ENCODE data around the gene TK1. TPM values are rescaled to one million over a fixed set of nuclear protein-coding genes. Genes with fewer than 3 reads are reported as not detected.

TK1 gene
- polyA plus RNA-seq, 4 donors, result 6.9 to 60.6 (median 14.4) TPM

GRCh38 chr17:78224231-78225087 is 37.6 kb upstream of the TK1 start:
- H3K4me3 ChIP-seq (ENCODE audit: low read depth in 1 of 3, low read length in 3 of 3), result no peak overlapping the region
- DNase-seq (no peak), FAIRE-seq (no peak)
- H3K36me3 ChIP-seq (ENCODE audit: control insufficient read depth in 3 of 3, insufficient read depth in 2 of 3, low read depth in 1 of 3, low read length in 3 of 3), result peaks cover 0 to 38% (median 0%) of the 10 kb centered on the region in 3 donors
- peaks cover 0 to 5% (median 0%) of the 10 kb centered on the region in 3 donors for H3K27me3 ChIP-seq (ENCODE audit: control insufficient read depth in 3 of 3, insufficient read depth in 3 of 3, low read length in 3 of 3)
- H3K4me1 ChIP-seq (ENCODE audit: control insufficient read depth in 3 of 3, insufficient read depth in 2 of 3, low read depth in 1 of 3, low read length in 2 of 3), result no peaks in the 10 kb centered on the region
- WGBS, 3 donors, result 89 to 95% (median 94%) methylated on average over 27 of the region's 27 CpGs
- no peak overlapping the region for H3K27ac ChIP-seq (ENCODE audit: low read depth in 1 of 3, low read length in 2 of 3)
- no peaks in the 10 kb centered on the region for H3K9me3 ChIP-seq (ENCODE audit: control insufficient read depth in 2 of 2, insufficient read depth in 1 of 2, low read depth in 1 of 2, low read length in 1 of 2)

GRCh38 chr17:78223765-78224164 is 36.9 kb upstream of the TK1 start:
- H3K9me3 ChIP-seq (ENCODE audit: control insufficient read depth in 2 of 2, insufficient read depth in 1 of 2, low read depth in 1 of 2, low read length in 1 of 2), result no peaks in the 10 kb centered on the region
- FAIRE-seq (no peak), DNase-seq (no peak)
- H3K27ac ChIP-seq (ENCODE audit: low read depth in 1 of 3, low read length in 2 of 3), result no peak overlapping the region
- peaks cover 0 to 40% (median 0%) of the 10 kb centered on the region in 3 donors for H3K36me3 ChIP-seq (ENCODE audit: control insufficient read depth in 3 of 3, insufficient read depth in 2 of 3, low read depth in 1 of 3, low read length in 3 of 3)
- 90 to 93% (median 92%) methylated on average over 3 of the region's 3 CpGs for WGBS, 3 donors
- H3K4me1 ChIP-seq (ENCODE audit: control insufficient read depth in 3 of 3, insufficient read depth in 2 of 3, low read depth in 1 of 3, low read length in 2 of 3), result no peaks in the 10 kb centered on the region
- H3K27me3 ChIP-seq (ENCODE audit: control insufficient read depth in 3 of 3, insufficient read depth in 3 of 3, low read length in 3 of 3), result peaks cover 0 to 5% (median 0%) of the 10 kb centered on the region in 3 donors
- H3K4me3 ChIP-seq (ENCODE audit: low read depth in 1 of 3, low read length in 3 of 3), result no peak overlapping the region

GRCh38 chr17:78223061-78223460 is 36.2 kb upstream of the TK1 start:
- H3K9me3 ChIP-seq (ENCODE audit: control insufficient read depth in 2 of 2, insufficient read depth in 1 of 2, low read depth in 1 of 2, low read length in 1 of 2), result no peaks in the 10 kb centered on the region
- no peak overlapping the region for H3K4me3 ChIP-seq (ENCODE audit: low read depth in 1 of 3, low read length in 3 of 3)
- H3K27ac ChIP-seq (ENCODE audit: low read depth in 1 of 3, low read length in 2 of 3), result no peak overlapping the region
- H3K4me1 ChIP-seq (ENCODE audit: control insufficient read depth in 3 of 3, insufficient read depth in 2 of 3, low read depth in 1 of 3, low read length in 2 of 3), result no peaks in the 10 kb centered on the region
- WGBS, 3 donors, result 83 to 97% (median 96%) methylated on average over 4 of the region's 4 CpGs
- no peak for FAIRE-seq
- H3K36me3 ChIP-seq (ENCODE audit: control insufficient read depth in 3 of 3, insufficient read depth in 2 of 3, low read depth in 1 of 3, low read length in 3 of 3), result peaks cover 0 to 40% (median 0%) of the 10 kb centered on the region in 3 donors
- DNase-seq, result no peak
- no peaks in the 10 kb centered on the region for H3K27me3 ChIP-seq (ENCODE audit: control insufficient read depth in 3 of 3, insufficient read depth in 3 of 3, low read length in 3 of 3)

GRCh38 chr17:78219396-78220150 is 32.7 kb upstream of the TK1 start:
- 94% methylated on average over 11 of the region's 11 CpGs for WGBS, 3 donors
- DNase-seq (no peak), FAIRE-seq (no peak)
- H3K27me3 ChIP-seq (ENCODE audit: control insufficient read depth in 3 of 3, insufficient read depth in 3 of 3, low read length in 3 of 3), result no peaks in the 10 kb centered on the region
- no peak overlapping the region for H3K4me3 ChIP-seq (ENCODE audit: low read depth in 1 of 3, low read length in 3 of 3)
- no peaks in the 10 kb centered on the region for H3K9me3 ChIP-seq (ENCODE audit: control insufficient read depth in 2 of 2, insufficient read depth in 1 of 2, low read depth in 1 of 2, low read length in 1 of 2)
- H3K36me3 ChIP-seq (ENCODE audit: control insufficient read depth in 3 of 3, insufficient read depth in 2 of 3, low read depth in 1 of 3, low read length in 3 of 3), result peaks cover 0 to 37% (median 0%) of the 10 kb centered on the region in 3 donors
- H3K4me1 ChIP-seq (ENCODE audit: control insufficient read depth in 3 of 3, insufficient read depth in 2 of 3, low read depth in 1 of 3, low read length in 2 of 3), result peaks cover 0 to 5% (median 0%) of the 10 kb centered on the region in 3 donors
- no peak overlapping the region for H3K27ac ChIP-seq (ENCODE audit: low read depth in 1 of 3, low read length in 2 of 3)

GRCh38 chr17:78214706-78215061 is 27.8 kb upstream of the TK1 start:
- peak overlapping the region; percentile 47 to 73 (median 68) for H3K4me3 ChIP-seq (ENCODE audit: low read depth in 1 of 3, low read length in 3 of 3)
- DNase-seq (no peak), FAIRE-seq (no peak)
- no peaks in the 10 kb centered on the region for H3K27me3 ChIP-seq (ENCODE audit: control insufficient read depth in 3 of 3, insufficient read depth in 3 of 3, low read length in 3 of 3)
- H3K9me3 ChIP-seq (ENCODE audit: control insufficient read depth in 2 of 2, insufficient read depth in 1 of 2, low read depth in 1 of 2, low read length in 1 of 2), result no peaks in the 10 kb centered on the region
- no peak overlapping the region for H3K27ac ChIP-seq (ENCODE audit: low read depth in 1 of 3, low read length in 2 of 3)
- H3K36me3 ChIP-seq (ENCODE audit: control insufficient read depth in 3 of 3, insufficient read depth in 2 of 3, low read depth in 1 of 3, low read length in 3 of 3), result peaks cover 0 to 7% (median 0%) of the 10 kb centered on the region in 3 donors
- H3K4me1 ChIP-seq (ENCODE audit: control insufficient read depth in 3 of 3, insufficient read depth in 2 of 3, low read depth in 1 of 3, low read length in 2 of 3), result peaks cover 0 to 8% (median 0%) of the 10 kb centered on the region in 3 donors
- WGBS, 3 donors, result 5 to 10% (median 6%) methylated on average over 5 of the region's 5 CpGs

- H3K27ac ChIP-seq (ENCODE audit: low read depth in 1 of 3, low read length in 2 of 3), result no peak within 1 kb of the TSS
- 0 to 1% (median 1%) methylated on average over 34 to 60 of the region's 60 CpGs for WGBS, 3 donors
- FAIRE-seq, result no peak
Measured at GRCh38 chr17:78214016-78214705, 27.3 kb upstream of the TK1 start, which contains the start of gene BIRC5. Gene BIRC5, plus strand, starts transcription at chr17:78214253. Its CDS starts 64 bp downstream, at chr17:78214317.

GRCh38 chr17:78211032-78211431 is 24.2 kb upstream of the TK1 start:
- FAIRE-seq, result no peak
- no peak for DNase-seq
- no peaks in the 10 kb centered on the region for H3K9me3 ChIP-seq (ENCODE audit: control insufficient read depth in 2 of 2, insufficient read depth in 1 of 2, low read depth in 1 of 2, low read length in 1 of 2)
- H3K27me3 ChIP-seq (ENCODE audit: control insufficient read depth in 3 of 3, insufficient read depth in 3 of 3, low read length in 3 of 3), result no peaks in the 10 kb centered on the region
- peaks cover 0 to 8% (median 0%) of the 10 kb centered on the region in 3 donors for H3K4me1 ChIP-seq (ENCODE audit: control insufficient read depth in 3 of 3, insufficient read depth in 2 of 3, low read depth in 1 of 3, low read length in 2 of 3)
- H3K27ac ChIP-seq (ENCODE audit: low read depth in 1 of 3, low read length in 2 of 3), result no peak overlapping the region
- no peak overlapping the region for H3K4me3 ChIP-seq (ENCODE audit: low read depth in 1 of 3, low read length in 3 of 3)
- peaks cover 0 to 16% (median 0%) of the 10 kb centered on the region in 3 donors for H3K36me3 ChIP-seq (ENCODE audit: control insufficient read depth in 3 of 3, insufficient read depth in 2 of 3, low read depth in 1 of 3, low read length in 3 of 3)
- 31 to 66% (median 46%) methylated on average over 11 of the region's 11 CpGs for WGBS, 3 donors

More at GRCh38 chr17:78214016-78214705, 27.3 kb upstream of the TK1 start, which contains the start of gene BIRC5:
- H3K27me3 ChIP-seq (ENCODE audit: control insufficient read depth in 3 of 3, insufficient read depth in 3 of 3, low read length in 3 of 3), result no peaks in the 10 kb centered on the region
- no peaks in the 10 kb centered on the region for H3K9me3 ChIP-seq (ENCODE audit: control insufficient read depth in 2 of 2, insufficient read depth in 1 of 2, low read depth in 1 of 2, low read length in 1 of 2)
- peaks cover 0 to 8% (median 0%) of the 10 kb centered on the region in 3 donors for H3K4me1 ChIP-seq (ENCODE audit: control insufficient read depth in 3 of 3, insufficient read depth in 2 of 3, low read depth in 1 of 3, low read length in 2 of 3)
- peak within 1 kb of the TSS; percentile 47 to 73 (median 68) for H3K4me3 ChIP-seq (ENCODE audit: low read depth in 1 of 3, low read length in 3 of 3)
- DNase-seq, result peak; percentile 85 to 86
- peaks cover 0 to 3% (median 0%) of the 10 kb centered on the region in 3 donors for H3K36me3 ChIP-seq (ENCODE audit: control insufficient read depth in 3 of 3, insufficient read depth in 2 of 3, low read depth in 1 of 3, low read length in 3 of 3)

GRCh38 chr17:78210111-78210510 is 23.3 kb upstream of the TK1 start:
- H3K4me1 ChIP-seq (ENCODE audit: control insufficient read depth in 3 of 3, insufficient read depth in 2 of 3, low read depth in 1 of 3, low read length in 2 of 3), result peaks cover 0 to 8% (median 0%) of the 10 kb centered on the region in 3 donors
- H3K4me3 ChIP-seq (ENCODE audit: low read depth in 1 of 3, low read length in 3 of 3), result no peak overlapping the region
- 78 to 89% (median 83%) methylated on average over 10 of the region's 10 CpGs for WGBS, 3 donors
- no peak for DNase-seq
- FAIRE-seq, result no peak
- peaks cover 0 to 24% (median 3%) of the 10 kb centered on the region in 3 donors for H3K36me3 ChIP-seq (ENCODE audit: control insufficient read depth in 3 of 3, insufficient read depth in 2 of 3, low read depth in 1 of 3, low read length in 3 of 3)
- no peaks in the 10 kb centered on the region for H3K27me3 ChIP-seq (ENCODE audit: control insufficient read depth in 3 of 3, insufficient read depth in 3 of 3, low read length in 3 of 3)
- H3K9me3 ChIP-seq (ENCODE audit: control insufficient read depth in 2 of 2, insufficient read depth in 1 of 2, low read depth in 1 of 2, low read length in 1 of 2), result no peaks in the 10 kb centered on the region
- no peak overlapping the region for H3K27ac ChIP-seq (ENCODE audit: low read depth in 1 of 3, low read length in 2 of 3)
